Neural progenitor cell (in vitro differentiated cells): ENCODE results near the gene MYH6. TPM values are rescaled to one million over a fixed set of nuclear protein-coding genes. Genes with fewer than 3 reads are reported as not detected.

Experiments
- DNase-seq: peaks from one replicate; pipeline ENCODE4 v3.0.0-alpha.2; 2016; ENCODE audit warnings: low spot score
- H2AFZ ChIP-seq: fragments of 200-600 bp; sonication (generic); replicated peaks from 2 replicates; pipeline ENCODE4 v1.6.1; 2016; ENCODE audit warnings: antibody characterized with exemption
- H3F3A ChIP-seq: fragments of 200-600 bp; sonication (generic); 2 replicates; pipeline ENCODE4 v1.6.1; 2016; ENCODE audit warnings: antibody characterized with exemption, low read depth
- H3K27ac ChIP-seq: fragments of 200-600 bp; sonication (generic); 2 replicates; pipeline ENCODE4 v1.5.1; 2016; ENCODE audit warnings: mild to moderate bottlenecking
- H3K27me3 ChIP-seq: fragments of 200-600 bp; sonication (generic); 2 replicates; pipeline ENCODE4 v1.6.1; 2016; ENCODE audit warnings: mild to moderate bottlenecking, moderate library complexity
- H3K36me3 ChIP-seq: fragments of 200-600 bp; sonication (generic); 2 replicates; pipeline ENCODE4 v1.5.1; 2016
- H3K4me1 ChIP-seq: fragments of 200-600 bp; sonication (generic); 2 replicates; pipeline ENCODE4 v1.6.1; 2016; ENCODE audit warnings: mixed run types
- H3K4me2 ChIP-seq: fragments of 200-600 bp; sonication (generic); 2 replicates; pipeline ENCODE4 v1.6.1; 2016
- H3K4me3 ChIP-seq: fragments of 200-600 bp; sonication (generic); 2 replicates; pipeline ENCODE4 v1.5.1; 2016
- H3K79me2 ChIP-seq: fragments of 200-600 bp; sonication (generic); 2 replicates; pipeline ENCODE4 v1.6.1; 2016; ENCODE audit warnings: low read depth
- H3K9ac ChIP-seq: fragments of 200-600 bp; sonication (generic); 2 replicates; pipeline ENCODE4 v1.6.1; 2016
- H3K9me3 ChIP-seq: fragments of 200-600 bp; sonication (generic); 2 replicates; pipeline ENCODE4 v1.5.1; 2016; ENCODE audit warnings: low read depth
- H4K20me1 ChIP-seq: fragments of 200-600 bp; sonication (generic); 2 replicates; pipeline ENCODE4 v1.6.1; 2016; ENCODE audit warnings: low read depth
- H3K27ac Mint-ChIP-seq: 3 replicates; pipeline ENCODE4 v1.8.0; 2021; ENCODE audit warnings: mixed read lengths
- H3K27me3 Mint-ChIP-seq: 2 replicates; pipeline ENCODE4 v1.8.0; 2022; ENCODE audit warnings: low read depth, mild to moderate bottlenecking, inconsistent platforms, moderate library complexity, mixed read lengths; ENCODE audit not compliant: insufficient read depth
- H3K36me3 Mint-ChIP-seq: 3 replicates; pipeline ENCODE4 v1.8.0; 2021; ENCODE audit warnings: mixed read lengths
- H3K4me1 Mint-ChIP-seq: 3 replicates; pipeline ENCODE4 v1.8.0; 2021; ENCODE audit warnings: mixed read lengths
- H3K4me3 Mint-ChIP-seq: 3 replicates; pipeline ENCODE4 v1.8.0; 2021; ENCODE audit warnings: mild to moderate bottlenecking, moderate library complexity, mixed read lengths
- H3K9me3 Mint-ChIP-seq: 3 replicates; pipeline ENCODE4 v1.8.0; 2020; ENCODE audit warnings: mixed read lengths
- EZH2 ChIP-seq: fragments of 200-600 bp; sonication (generic); IDR thresholded peaks from 2 replicates; pipeline ENCODE4 v1.6.1; 2017; ENCODE audit warnings: antibody characterized with exemption, mild to moderate bottlenecking, moderate library complexity
- EZH2phosphoT487 ChIP-seq: fragments of 200-600 bp; sonication (generic); IDR thresholded peaks from 2 replicates; pipeline ENCODE4 v1.6.1; 2017; ENCODE audit warnings: antibody characterized with exemption
- total RNA-seq: library from RNA; depleted of rRNA; stranded (reverse); fragments of >200 nt; gene quantifications from 2 replicates; pipeline ENCODE4 v1.2.3, GENCODE V29; 2015; ENCODE audit warnings: low replicate concordance
- TF ChIP-seq, protein P1 (sequence below): fragments of 200-600 bp; sonication (generic); IDR thresholded peaks from 2 replicates; pipeline ENCODE4 v1.5.1; 2017; ENCODE audit warnings: antibody characterized with exemption, mild to moderate bottlenecking

Gene MYH6
- total RNA-seq, 1 donor from 2014 or later = not detected

DNA sequence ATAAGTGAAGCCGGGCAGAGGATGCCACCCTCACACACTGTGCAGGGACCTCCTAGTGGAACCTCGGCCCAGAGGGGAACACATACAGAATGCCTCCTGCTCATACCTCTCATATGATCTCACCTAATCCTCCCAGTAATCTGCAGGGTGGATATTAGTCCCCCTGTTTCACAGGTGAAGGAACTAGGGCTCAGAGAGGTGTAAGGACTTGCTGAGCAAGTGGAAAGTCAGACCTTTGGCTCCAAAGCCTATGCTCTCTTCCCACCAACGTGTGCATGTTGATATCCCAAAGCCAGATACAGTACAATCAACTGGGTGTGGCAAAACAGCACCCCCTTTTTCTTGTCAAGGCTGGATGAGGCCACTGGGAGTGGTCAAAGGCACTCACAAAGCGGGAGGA is 4.2 kb downstream of the MYH6 start:
- peaks cover 3% of the 10 kb centered on the region for H3K9me3 Mint-ChIP-seq
- peaks cover 12% of the 10 kb centered on the region for H3K4me1 Mint-ChIP-seq
- H3K4me3 Mint-ChIP-seq = no peak overlapping the region
- no peaks in the 10 kb centered on the region for H3K36me3 Mint-ChIP-seq
- H3K27me3 ChIP-seq = peaks cover 6% of the 10 kb centered on the region
- no peak overlapping the region for H2AFZ ChIP-seq
- no peak overlapping the region for H3K4me2 ChIP-seq
- H3K4me3 ChIP-seq = no peak overlapping the region
- DNase-seq = no peak
- TF ChIP-seq, protein P1, sequence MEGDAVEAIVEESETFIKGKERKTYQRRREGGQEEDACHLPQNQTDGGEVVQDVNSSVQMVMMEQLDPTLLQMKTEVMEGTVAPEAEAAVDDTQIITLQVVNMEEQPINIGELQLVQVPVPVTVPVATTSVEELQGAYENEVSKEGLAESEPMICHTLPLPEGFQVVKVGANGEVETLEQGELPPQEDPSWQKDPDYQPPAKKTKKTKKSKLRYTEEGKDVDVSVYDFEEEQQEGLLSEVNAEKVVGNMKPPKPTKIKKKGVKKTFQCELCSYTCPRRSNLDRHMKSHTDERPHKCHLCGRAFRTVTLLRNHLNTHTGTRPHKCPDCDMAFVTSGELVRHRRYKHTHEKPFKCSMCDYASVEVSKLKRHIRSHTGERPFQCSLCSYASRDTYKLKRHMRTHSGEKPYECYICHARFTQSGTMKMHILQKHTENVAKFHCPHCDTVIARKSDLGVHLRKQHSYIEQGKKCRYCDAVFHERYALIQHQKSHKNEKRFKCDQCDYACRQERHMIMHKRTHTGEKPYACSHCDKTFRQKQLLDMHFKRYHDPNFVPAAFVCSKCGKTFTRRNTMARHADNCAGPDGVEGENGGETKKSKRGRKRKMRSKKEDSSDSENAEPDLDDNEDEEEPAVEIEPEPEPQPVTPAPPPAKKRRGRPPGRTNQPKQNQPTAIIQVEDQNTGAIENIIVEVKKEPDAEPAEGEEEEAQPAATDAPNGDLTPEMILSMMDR = no peak
- TF ChIP-seq EZH2phosphoT487 = no peak
- TF ChIP-seq EZH2 = no peak
- H3K9ac ChIP-seq = no peak overlapping the region
- no peaks in the 10 kb centered on the region for H4K20me1 ChIP-seq
- H3K9me3 ChIP-seq = no peaks in the 10 kb centered on the region
- no peak overlapping the region for H3K27ac ChIP-seq
- peaks cover 13% of the 10 kb centered on the region for H3K27me3 Mint-ChIP-seq
- no peaks in the 10 kb centered on the region for H3K4me1 ChIP-seq
- no peaks in the 10 kb centered on the region for H3K36me3 ChIP-seq
- no peaks in the 10 kb centered on the region for H3F3A ChIP-seq
- no peaks in the 10 kb centered on the region for H3K79me2 ChIP-seq
- no peak overlapping the region for H3K27ac Mint-ChIP-seq

- Mint-ChIP-seq H3K27me3 (peaks cover 15% of the 10 kb centered on the region), H3K36me3 (no peaks in the 10 kb centered on the region), H3K9me3 (peaks cover 6% of the 10 kb centered on the region), H3K27ac (no peak overlapping the region), H3K4me3 (no peak overlapping the region), H3K4me1 (peaks cover 11% of the 10 kb centered on the region)
- Histone ChIP-seq H3F3A (no peaks in the 10 kb centered on the region), H3K27me3 (peaks cover 6% of the 10 kb centered on the region), H3K4me3 (no peak overlapping the region), H3K27ac (no peak overlapping the region), H3K4me2 (no peak overlapping the region), H3K36me3 (no peaks in the 10 kb centered on the region), H3K4me1 (no peaks in the 10 kb centered on the region), H3K79me2 (no peaks in the 10 kb centered on the region), H3K9me3 (no peaks in the 10 kb centered on the region), H3K9ac (no peak overlapping the region), H2AFZ (no peak overlapping the region), H4K20me1 (no peaks in the 10 kb centered on the region)
- no peak for DNase-seq
- TF ChIP-seq EZH2 = no peak
- TF ChIP-seq, protein P1 = no peak
- TF ChIP-seq EZH2phosphoT487 = no peak
Measured at GRCh38 chr14:23403139-23403438, 5.0 kb downstream of the MYH6 start.

DNA sequence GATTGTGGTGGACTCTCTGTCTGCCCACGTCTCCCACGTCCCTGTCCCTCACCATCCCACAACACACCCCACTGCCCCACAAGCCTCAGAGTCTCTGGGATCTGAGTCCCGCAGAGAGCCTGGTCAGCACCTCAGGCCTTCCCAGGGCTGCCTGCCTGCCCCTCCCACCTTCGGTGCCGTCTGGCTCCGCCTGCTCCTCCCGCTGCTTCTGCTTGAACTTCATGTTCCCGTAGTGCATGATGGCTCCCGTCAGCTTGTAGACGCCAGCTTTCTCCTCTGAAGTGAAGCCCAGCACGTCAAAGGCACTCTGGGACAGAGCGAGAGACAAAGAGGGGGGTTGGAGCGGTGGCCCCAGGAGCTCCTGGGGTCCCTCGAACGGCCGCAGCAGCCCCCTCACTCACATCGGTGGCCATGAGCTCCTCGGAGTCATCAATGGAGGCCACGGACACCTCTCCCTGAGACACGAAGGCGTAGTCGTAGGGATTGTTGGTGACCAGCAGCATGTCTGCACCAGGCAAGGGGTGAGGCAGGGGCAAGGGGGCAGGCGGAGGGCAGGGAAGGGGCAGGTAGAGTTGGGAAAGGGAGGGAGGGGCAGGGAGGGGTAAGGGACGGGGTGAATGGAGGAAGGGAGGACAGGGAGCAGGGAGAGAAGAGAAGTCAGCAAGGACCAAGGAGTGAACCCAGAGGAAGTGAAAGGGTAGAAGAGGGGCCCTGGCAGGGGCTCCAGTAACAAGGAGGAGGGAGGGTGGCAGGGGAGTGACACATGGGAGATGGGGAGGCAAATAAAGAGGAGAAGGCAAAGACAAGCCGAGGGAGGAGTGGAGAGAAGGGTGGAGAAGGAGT is 5.6 kb downstream of the MYH6 start:
- Histone ChIP-seq H3K27me3 (peaks cover 6% of the 10 kb centered on the region), H3K4me2 (no peak overlapping the region), H3K4me1 (no peaks in the 10 kb centered on the region), H3K4me3 (no peak overlapping the region), H3K27ac (no peak overlapping the region), H3K9me3 (no peaks in the 10 kb centered on the region), H4K20me1 (no peaks in the 10 kb centered on the region), H3K79me2 (no peaks in the 10 kb centered on the region), H3F3A (no peaks in the 10 kb centered on the region), H3K9ac (no peak overlapping the region), H3K36me3 (no peaks in the 10 kb centered on the region), H2AFZ (no peak overlapping the region)
- Mint-ChIP-seq H3K4me1 (peaks cover 11% of the 10 kb centered on the region), H3K27me3 (peaks cover 15% of the 10 kb centered on the region), H3K27ac (no peak overlapping the region), H3K4me3 (no peak overlapping the region), H3K36me3 (no peaks in the 10 kb centered on the region), H3K9me3 (peaks cover 6% of the 10 kb centered on the region)
- TF ChIP-seq, protein P1 = no peak
- TF ChIP-seq EZH2 (no peak), EZH2phosphoT487 (no peak)
- DNase-seq = no peak
